Fibroblast of lung (primary cell): ENCODE measurements around the gene MFGE8. TPM values are rescaled to one million over a fixed set of nuclear protein-coding genes. Genes with fewer than 3 reads are reported as not detected.

ENCODE experiments used
- DNase-seq, 2 donors: peaks; one replicate each; pipeline versions ENCODE4 v3.0.0 to v3.0.0-alpha.2; 2010; ENCODE audit warnings: low read depth in 2 of 2
- H2AFZ ChIP-seq: 2 replicates; pipeline ENCODE4 v1.5.1; 2012; ENCODE audit warnings: low read length, control low read depth, inconsistent platforms
- H3K27ac ChIP-seq: 2 replicates; pipeline ENCODE4 v1.5.1; 2011; ENCODE audit warnings: low read length, control low read depth; ENCODE audit not compliant: insufficient read depth
- H3K27me3 ChIP-seq: 2 replicates; pipeline ENCODE4 v1.5.1; 2011; ENCODE audit warnings: mild to moderate bottlenecking, low read length; ENCODE audit not compliant: control insufficient read depth, insufficient read depth
- H3K36me3 ChIP-seq: 2 replicates; pipeline ENCODE4 v1.5.1; 2011; ENCODE audit warnings: low read length; ENCODE audit not compliant: control insufficient read depth, insufficient read depth
- H3K4me1 ChIP-seq: 2 replicates; pipeline ENCODE4 v1.5.1; 2011; ENCODE audit warnings: low read length; ENCODE audit not compliant: control insufficient read depth, insufficient read depth; ENCODE audit errors: extremely low read depth
- H3K4me2 ChIP-seq: 2 replicates; pipeline ENCODE4 v1.5.1; 2011; ENCODE audit warnings: low read length, control low read depth; ENCODE audit not compliant: insufficient read depth; ENCODE audit errors: extremely low read depth
- H3K4me3 ChIP-seq, 4 experiments: fragments of 200-600 bp in 1 of 4; sonication (generic) in 1 of 4; replicated peaks in 1 of 4; 2 replicates each; pipeline ENCODE4 v1.5.1; 2011 to 2016; ENCODE audit warnings: low read length in 4 of 4, low read depth in 3 of 4, mild to moderate bottlenecking in 3 of 4, control low read depth in 2 of 4, inconsistent platforms in 1 of 4, mixed read lengths in 1 of 4; ENCODE audit not compliant: insufficient read depth in 1 of 4; ENCODE audit errors: control extremely low read depth in 1 of 4
- H3K79me2 ChIP-seq: 2 replicates; pipeline ENCODE4 v1.5.1; 2012; ENCODE audit warnings: mild to moderate bottlenecking, low read length, inconsistent platforms; ENCODE audit not compliant: control insufficient read depth, insufficient read depth
- H3K9ac ChIP-seq: 2 replicates; pipeline ENCODE4 v1.5.1; 2011; ENCODE audit warnings: mild to moderate bottlenecking, low read length, control low read depth; ENCODE audit not compliant: insufficient read depth
- H3K9me3 ChIP-seq: 2 replicates; pipeline ENCODE4 v1.5.1; 2012; ENCODE audit warnings: low read depth, low read length; ENCODE audit not compliant: control insufficient read depth, insufficient read depth
- H4K20me1 ChIP-seq: 2 replicates; pipeline ENCODE4 v1.5.1; 2011; ENCODE audit warnings: low read length; ENCODE audit not compliant: control insufficient read depth, insufficient read depth; ENCODE audit errors: extremely low read depth
- CTCF ChIP-seq, 2 donors: IDR thresholded peaks in 1 of 2; conservative IDR thresholded peaks in 1 of 2; 1 replicate in 1 of 2; 2 replicates in 1 of 2; pipeline ENCODE4 v1.5.1; 2011 to 2012; ENCODE audit warnings: low read length in 2 of 2, control low read depth in 1 of 2, inconsistent platforms in 1 of 2, low read depth in 1 of 2, mild to moderate bottlenecking in 1 of 2
- EZH2 ChIP-seq: IDR thresholded peaks from 2 replicates; pipeline ENCODE4 v1.5.1; 2012; ENCODE audit warnings: low read length, control low read depth, mild to moderate bottlenecking; ENCODE audit errors: missing control alignments
- polyA plus RNA-seq, 2 donors: library from polyadenylated mRNA; depleted of rRNA in 1 of 2; stranded (reverse) in 1 of 2; unstranded in 1 of 2; fragments of >200 nt; gene quantifications; 2 replicates each; pipeline ENCODE4 v1.2.1, GENCODE V29; 2011 to 2012; ENCODE audit warnings: missing spikeins in 1 of 2
- total RNA-seq: library from RNA; depleted of rRNA; stranded (reverse); fragments of >200 nt; gene quantifications from 2 replicates; pipeline ENCODE4 v1.2.1, GENCODE V29; 2014

Gene MFGE8
- total and polyA plus RNA-seq, 2 donors (not counting 1 experiment from before 2014, with no cell fraction given): 263 to 336 TPM

GRCh38 chr15:88882785-88883184 is 30.4 kb downstream of the MFGE8 start:
- peak; percentile 39 to 73 for DNase-seq
- no peak overlapping the region for H3K27ac ChIP-seq
- no peak overlapping the region for H3K4me2 ChIP-seq

GRCh38 chr15:88881775-88882174 is 31.4 kb downstream of the MFGE8 start:
- Histone ChIP-seq H3K36me3 (peaks cover 1% of the 10 kb centered on the region), H4K20me1 (no peaks in the 10 kb centered on the region), H3K9ac (no peak overlapping the region), H3K27ac (no peak overlapping the region), H3K79me2 (no peaks in the 10 kb centered on the region), H3K27me3 (no peaks in the 10 kb centered on the region), H3K4me1 (no peaks in the 10 kb centered on the region), H3K4me3 (no peak overlapping the region), H3K9me3 (no peaks in the 10 kb centered on the region), H2AFZ (no peak overlapping the region), H3K4me2 (no peak overlapping the region)
- DNase-seq: no peak
- TF ChIP-seq EZH2: no peak
- no peak for TF ChIP-seq CTCF (conservative IDR thresholded peaks at IDR 0.05 in 1 of 2, IDR thresholded peaks at IDR 0.05 in 1 of 2; ENCODE audit: low read depth in 1 of 2, low read length in 2 of 2)

More at GRCh38 chr15:88882785-88883184, 30.4 kb downstream of the MFGE8 start:
- Histone ChIP-seq H3K4me1 (no peaks in the 10 kb centered on the region), H3K36me3 (peaks cover 1% of the 10 kb centered on the region), H3K79me2 (no peaks in the 10 kb centered on the region), H3K27me3 (no peaks in the 10 kb centered on the region), H3K9me3 (no peaks in the 10 kb centered on the region), H3K9ac (no peak overlapping the region), H3K4me3 (no peak overlapping the region), H2AFZ (no peak overlapping the region), H4K20me1 (no peaks in the 10 kb centered on the region)
- no peak for TF ChIP-seq CTCF (conservative IDR thresholded peaks at IDR 0.05 in 1 of 2, IDR thresholded peaks at IDR 0.05 in 1 of 2; ENCODE audit: low read depth in 1 of 2, low read length in 2 of 2)
- no peak for TF ChIP-seq EZH2

GRCh38 chr15:88880944-88881740 is 32.0 kb downstream of the MFGE8 start:
- Histone ChIP-seq H3K9me3 (no peaks in the 10 kb centered on the region), H3K27me3 (no peaks in the 10 kb centered on the region), H3K27ac (no peak overlapping the region), H4K20me1 (no peaks in the 10 kb centered on the region), H3K36me3 (peaks cover 1% of the 10 kb centered on the region), H3K4me3 (no peak overlapping the region), H3K4me1 (no peaks in the 10 kb centered on the region), H3K4me2 (no peak overlapping the region), H2AFZ (no peak overlapping the region), H3K9ac (no peak overlapping the region), H3K79me2 (no peaks in the 10 kb centered on the region)
- no peak for TF ChIP-seq EZH2
- no peak for TF ChIP-seq CTCF (conservative IDR thresholded peaks at IDR 0.05 in 1 of 2, IDR thresholded peaks at IDR 0.05 in 1 of 2; ENCODE audit: low read depth in 1 of 2, low read length in 2 of 2)
- no peak for DNase-seq
